ENCODE data around the gene FAS.

Gene FAS

DNA sequence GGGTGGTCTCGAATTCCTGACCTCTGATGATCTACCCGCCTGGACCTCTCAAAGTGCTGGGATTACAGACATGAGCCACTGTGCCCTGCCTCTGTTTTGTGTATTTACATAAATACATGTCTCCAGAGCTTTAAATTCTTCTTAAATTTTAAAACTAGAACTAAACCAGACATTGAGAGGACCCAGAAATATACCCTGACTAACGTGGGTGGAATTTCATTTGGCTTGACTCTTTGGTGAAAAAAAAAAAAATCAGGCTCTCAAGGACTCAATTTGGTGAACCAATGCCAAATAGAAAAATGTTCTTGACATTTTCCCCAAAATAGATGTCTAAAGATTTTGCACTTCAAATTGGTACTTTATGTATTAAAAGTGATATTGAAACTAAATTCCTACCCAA is 16.6 kb upstream of the FAS start:
- peak; percentile 32 for DNase-seq

GRCh38 chr10:88974446-88975376 is 15.9 kb upstream of the FAS start:
- DNase-seq = no peak

DNA sequence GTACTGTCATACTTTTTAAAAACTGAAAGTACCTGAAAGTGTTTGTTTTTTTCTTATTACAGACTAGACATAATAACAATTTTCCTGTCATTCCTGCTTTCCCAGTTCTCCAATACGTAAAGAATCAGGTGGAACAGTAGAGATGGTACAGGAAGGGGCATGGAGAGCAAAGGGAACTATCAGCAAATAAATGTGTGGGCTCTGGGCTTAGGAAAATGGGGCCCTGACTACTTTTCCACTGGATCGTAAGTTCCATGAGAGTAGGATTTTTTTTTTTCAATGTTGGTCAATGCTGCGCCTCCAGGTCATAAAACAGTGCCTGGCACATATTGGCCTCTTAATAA is 15.2 kb upstream of the FAS start:
- no peak for DNase-seq

DNA sequence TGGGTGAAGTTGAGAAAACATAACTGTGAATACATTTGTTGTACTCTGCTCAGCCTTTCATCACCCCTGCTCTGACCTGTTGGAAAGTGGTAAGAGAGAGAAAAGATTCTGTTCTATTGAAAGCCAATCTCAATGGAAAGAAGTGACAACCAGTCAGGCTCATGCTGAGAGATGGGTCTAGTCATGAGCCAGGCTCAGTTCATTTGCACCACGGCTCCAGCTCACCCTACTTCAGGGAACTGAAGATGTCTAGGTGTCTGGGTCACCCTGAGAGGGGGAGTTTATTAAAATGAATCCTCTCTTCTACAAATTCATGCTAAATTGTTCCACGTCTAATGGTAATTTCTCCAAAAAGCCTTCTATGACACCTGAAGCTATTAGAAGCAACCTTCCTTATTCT is 12.1 kb upstream of the FAS start:
- no peak for DNase-seq

DNA sequence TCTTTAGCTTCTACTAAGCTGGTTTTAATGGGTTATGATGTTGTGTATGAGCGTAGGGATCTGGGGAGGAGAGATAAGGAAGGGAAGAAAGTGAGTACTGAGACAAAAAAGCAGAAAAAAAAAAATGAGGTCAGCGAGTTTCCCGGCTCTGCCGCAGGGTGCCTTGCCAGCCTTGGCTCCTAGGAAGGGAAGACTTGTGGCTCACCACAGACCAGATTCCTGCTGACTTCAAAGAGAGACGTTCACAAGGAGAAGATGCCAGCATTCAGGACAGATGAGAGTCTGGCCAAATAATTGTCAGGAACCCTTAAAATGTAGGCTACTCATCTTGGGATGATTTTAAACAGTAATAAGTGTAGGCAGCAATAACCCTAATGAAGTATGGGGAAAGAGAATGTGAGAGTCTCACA is 11.4 kb upstream of the FAS start:
- DNase-seq = peak; percentile 87

GRCh38 chr10:88979603-88980002 is 11.0 kb upstream of the FAS start:
- DNase-seq = no peak

DNA sequence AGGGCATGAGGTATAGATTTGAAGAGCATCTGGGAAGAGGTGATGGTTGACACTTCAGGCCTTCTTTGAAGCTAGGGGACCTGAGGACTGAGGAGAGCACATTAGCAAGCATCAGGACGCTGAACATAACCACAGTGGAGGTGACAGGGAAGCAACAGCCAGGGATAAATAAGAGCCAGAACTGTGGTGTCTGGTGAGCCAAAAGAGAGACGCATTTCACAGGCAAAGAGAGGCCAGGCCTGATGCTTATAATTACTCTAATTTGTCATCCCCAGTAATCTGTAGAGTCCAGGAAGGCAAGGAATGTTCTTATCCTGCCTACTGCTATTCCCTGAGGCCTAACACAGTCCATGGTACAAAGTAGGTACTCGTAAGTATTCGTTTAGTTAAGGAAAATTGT is 10.4 kb upstream of the FAS start:
- DNase-seq = no peak

DNA sequence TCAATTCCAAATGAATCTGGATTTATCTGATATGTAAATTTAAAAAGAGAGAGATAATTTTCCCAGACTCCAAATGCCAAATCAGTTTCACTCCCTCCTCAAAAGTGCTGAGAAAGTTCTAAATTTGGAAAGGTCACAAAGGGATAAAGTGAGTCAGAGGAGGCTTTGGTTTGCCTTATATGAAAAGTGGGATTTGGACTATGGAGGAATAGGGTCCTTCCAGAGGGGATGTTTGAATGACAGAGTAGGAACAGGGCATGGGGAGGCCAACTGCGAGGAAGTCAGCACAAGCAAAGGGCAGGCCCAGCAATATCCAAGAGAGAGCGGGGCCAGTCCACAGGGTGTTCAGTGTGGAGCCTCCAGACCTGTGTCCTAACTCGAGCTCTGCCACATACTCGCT is 9.8 kb upstream of the FAS start:
- DNase-seq = no peak

- DNase-seq = no peak
Measured at GRCh38 chr10:88981435-88981834, 9.2 kb upstream of the FAS start.

GRCh38 chr10:88982366-88982765 is 8.2 kb upstream of the FAS start:
- DNase-seq = no peak

GRCh38 chr10:88983206-88983605 is 7.4 kb upstream of the FAS start:
- DNase-seq = no peak

GRCh38 chr10:88983939-88984338 is 6.7 kb upstream of the FAS start:
- DNase-seq = no peak

GRCh38 chr10:88984525-88984924 is 6.1 kb upstream of the FAS start:
- no peak for DNase-seq

- DNase-seq = peak; percentile 38
Measured at GRCh38 chr10:88986549-88987242, 3.9 kb upstream of the FAS start.

GRCh38 chr10:88987243-88987725 is 3.3 kb upstream of the FAS start:
- no peak for DNase-seq

GRCh38 chr10:88987840-88988239 is 2.8 kb upstream of the FAS start:
- no peak for DNase-seq

DNA sequence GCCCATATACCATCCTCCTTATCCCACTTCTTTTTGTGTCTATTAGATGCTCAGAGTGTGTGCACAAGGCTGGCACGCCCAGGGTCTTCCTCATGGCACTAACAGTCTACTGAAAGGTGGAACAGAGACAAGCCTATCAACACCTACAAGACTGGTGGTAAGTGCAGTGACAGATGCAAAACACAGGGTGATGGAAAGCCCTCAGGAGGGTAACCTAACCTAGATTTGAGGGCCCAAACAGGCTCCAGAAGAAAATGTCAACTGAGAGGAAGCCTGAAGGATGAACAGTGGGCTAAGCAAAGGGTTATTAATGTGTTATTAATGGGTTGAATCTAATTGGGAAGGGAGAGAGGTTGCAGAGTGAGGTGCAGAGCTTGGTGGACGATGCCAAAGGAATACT is 1.2 kb upstream of the FAS start:
- no peak for DNase-seq

DNA sequence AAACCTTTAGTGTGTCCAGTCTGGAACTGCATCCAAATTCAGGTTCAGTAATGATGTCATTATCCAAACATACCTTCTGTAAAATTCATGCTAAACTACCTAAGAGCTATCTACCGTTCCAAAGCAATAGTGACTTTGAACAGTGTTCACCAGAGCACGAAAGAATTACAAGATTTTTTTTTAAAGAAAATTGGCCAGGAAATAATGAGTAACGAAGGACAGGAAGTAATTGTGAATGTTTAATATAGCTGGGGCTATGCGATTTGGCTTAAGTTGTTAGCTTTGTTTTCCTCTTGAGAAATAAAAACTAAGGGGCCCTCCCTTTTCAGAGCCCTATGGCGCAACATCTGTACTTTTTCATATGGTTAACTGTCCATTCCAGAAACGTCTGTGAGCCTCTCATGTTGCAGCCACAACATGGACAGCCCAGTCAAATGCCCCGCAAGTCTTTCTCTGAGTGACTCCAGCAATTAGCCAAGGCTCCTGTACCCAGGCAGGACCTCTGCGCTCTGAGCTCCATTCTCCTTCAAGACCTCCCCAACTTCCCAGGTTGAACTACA is 694 bp upstream of the FAS start:
- DNase-seq = peak; percentile 63

DNA sequence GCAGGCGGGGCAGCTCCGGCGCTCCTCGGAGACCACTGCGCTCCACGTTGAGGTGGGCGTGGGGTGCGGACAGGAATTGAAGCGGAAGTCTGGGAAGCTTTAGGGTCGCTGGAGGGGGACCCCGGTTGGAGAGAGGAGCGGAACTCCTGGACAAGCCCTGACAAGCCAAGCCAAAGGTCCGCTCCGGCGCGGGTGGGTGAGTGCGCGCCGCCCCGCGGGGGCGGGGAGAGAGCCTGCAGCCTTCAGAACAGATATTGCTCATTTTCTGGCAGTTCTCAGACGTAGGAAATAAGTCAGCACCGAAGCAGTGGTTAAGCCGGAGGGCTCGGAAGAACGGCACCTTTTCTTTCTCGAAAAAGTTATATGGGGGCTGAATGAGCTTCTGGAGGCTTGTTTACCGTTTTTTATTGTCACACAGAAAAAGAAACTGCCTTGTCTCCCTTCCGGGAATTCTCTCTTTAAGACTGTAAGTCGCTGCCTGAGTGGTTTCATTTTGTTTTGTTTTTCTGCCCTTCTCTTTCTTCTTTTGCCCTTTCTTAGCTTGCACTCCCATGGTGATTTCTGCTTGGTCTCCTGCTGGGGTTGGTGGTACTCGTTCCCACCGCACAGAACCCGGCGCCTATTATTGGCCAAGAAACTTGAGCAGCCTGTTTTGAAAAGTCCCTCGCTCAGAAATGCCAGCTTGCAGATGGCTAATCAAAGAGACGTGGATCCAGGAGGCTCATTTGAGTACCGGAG is 732 bp downstream of the FAS start:
- peak; percentile 65 for DNase-seq

GRCh38 chr10:88991899-88992320 is 1.3 kb downstream of the FAS start:
- DNase-seq = no peak

- DNase-seq = peak; percentile 38
Measured at GRCh38 chr10:88992921-88993524, 2.4 kb downstream of the FAS start.

GRCh38 chr10:88994019-88994418 is 3.4 kb downstream of the FAS start:
- DNase-seq = peak; percentile 50
